NCI-H1105 treated with DMSO at 0.1 percent for 48 hours (cell line): ENCODE data around the gene AXDND1.
"Not testable (repeated sequence)": the region's sequence is repeated elsewhere in the genome, so short reads cannot be mapped to it uniquely, and the experiment has no call there.

Experiments
- DNase-seq: peaks from one replicate; lab custom pipeline; 2025; lab: John Stamatoyannopoulos, UW

AXDND1 gene

DNA sequence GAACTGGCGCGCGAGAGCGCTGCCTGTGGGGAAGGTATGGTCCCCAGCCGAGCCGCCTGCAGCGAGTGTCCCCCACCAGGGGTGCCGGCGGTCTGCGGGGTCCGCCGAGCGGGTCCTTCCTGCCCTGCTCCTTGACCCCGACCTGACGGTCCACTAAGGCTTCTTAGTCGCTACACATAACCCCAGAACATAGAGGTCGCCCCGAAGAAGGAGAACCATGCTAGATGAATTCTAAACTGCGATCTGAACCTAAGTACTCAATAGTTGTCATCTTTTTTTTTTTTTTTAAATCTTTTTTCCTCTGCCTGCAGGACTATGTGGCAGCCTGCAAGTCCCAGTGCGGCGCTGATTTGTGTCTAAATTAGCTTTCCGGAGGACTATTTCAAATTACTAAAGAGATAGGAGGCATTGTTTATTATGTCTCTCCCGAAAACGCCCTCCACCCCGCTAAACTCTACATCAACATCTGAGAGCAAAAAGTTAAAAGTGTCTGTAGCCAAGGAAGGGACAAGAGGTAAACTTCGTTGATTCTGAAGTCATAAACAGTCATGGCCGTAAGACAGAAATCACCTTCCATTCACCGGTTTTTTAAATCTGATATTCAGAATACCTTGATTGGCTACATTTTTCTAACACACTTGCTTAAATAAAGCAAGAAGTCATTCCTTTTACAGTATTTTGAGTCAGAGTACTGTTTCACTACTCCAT, 476 bp downstream of the AXDND1 start:
- DNase-seq, result peak; percentile 43

DNA sequence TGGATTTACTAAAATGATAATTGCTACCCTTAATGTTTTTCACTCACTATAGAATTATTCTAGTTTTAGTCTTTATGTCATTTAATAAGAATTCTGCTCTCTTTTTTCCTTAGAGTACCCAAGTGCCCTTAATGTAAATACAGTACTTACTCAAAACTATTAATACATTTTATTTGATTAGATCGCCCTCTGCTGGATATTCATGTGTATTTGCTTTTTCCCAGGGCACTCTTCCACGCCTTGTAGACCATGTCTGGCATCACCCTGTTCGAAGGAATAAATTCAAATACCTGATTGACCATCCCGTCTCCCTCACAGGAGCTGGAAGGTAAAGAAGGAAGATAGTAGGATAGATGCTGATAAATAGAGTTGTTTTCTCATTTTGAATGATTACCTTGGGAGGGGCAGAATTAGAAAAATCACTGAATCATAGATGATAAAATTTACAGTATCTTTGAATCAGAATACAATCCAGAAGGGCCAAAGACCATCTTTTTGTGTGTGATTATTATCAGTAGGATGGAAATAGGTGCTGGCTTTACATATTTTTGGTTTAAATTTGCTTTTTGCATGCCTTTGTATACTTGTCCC, 4.1 kb downstream of the AXDND1 start:
- peak; percentile 67 for DNase-seq

DNA sequence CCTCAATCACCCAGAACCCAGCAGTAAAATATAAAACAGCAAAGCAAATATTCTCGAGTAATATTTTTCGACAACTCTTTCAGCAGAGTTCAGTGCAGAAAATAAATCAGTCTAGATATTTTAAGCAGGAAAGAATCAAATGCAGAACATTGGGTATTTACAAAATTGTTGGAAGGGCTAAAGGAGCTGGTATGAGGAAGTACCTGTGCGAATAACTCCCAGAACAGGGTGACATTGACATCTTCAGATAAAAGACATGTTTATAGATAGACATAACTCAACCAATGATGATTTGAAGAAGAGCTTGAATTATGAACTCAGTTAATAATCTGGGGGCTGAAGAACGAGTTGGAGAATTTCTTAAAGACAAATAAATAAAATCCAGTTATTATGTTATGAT, 6.4 kb downstream of the AXDND1 start:
- DNase-seq, result no peak

DNA sequence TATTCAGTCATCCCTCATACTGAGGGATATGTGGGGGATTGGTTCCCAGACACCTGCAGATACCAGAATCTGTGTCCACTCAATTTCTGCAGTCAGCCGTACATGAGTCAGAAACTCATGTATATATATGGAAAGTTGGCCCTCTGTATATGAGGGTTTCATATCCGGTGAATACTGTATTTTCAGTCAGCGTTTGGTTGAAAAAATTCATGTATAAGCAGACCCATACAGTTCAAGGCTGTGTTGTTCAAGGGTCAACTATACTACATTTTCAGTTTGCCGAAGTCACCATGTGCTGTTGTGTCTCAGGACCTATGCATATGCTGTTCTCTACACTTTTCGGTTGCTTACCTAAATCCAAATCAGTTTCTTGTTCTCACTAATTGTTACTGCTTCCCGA, 10.5 kb downstream of the AXDND1 start:
- no peak for DNase-seq

DNA sequence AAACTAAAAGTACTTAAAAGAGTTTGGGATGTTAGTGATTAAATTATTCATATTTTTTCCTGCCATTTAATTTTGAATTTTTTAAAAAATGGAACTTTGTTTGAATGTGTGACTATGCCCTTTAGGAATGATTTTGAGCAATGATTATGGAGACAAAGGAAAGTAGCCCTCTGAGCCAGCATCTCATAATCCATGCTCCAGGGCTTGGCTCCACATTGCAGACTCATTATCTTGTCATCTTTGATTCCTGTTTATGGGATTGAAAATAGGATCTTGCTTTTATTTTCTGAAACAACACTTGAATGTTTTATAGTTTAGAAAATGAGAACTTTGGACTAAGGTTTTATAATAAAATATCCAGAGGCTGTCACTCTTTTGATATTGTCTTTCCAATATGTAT, 14.5 kb downstream of the AXDND1 start:
- DNase-seq, result no peak

DNA sequence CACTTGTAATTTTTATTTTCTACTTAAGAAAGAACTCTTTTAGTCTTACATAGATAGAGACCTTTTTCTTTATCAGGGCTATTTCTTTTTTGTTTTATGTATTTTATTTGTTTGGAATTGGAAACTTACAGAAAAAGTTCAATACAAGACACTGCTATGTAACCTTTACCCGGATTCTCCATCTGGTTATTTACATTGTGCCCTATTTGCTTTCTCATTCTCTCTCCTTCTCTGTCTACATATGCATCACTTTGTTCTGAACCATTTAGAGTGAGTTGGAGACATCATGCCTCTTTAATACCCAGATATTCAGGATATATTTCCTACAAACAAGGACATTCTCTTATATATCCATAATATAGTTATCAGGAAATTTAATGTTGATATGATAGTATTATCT, 18.3 kb downstream of the AXDND1 start:
- no peak for DNase-seq

DNA sequence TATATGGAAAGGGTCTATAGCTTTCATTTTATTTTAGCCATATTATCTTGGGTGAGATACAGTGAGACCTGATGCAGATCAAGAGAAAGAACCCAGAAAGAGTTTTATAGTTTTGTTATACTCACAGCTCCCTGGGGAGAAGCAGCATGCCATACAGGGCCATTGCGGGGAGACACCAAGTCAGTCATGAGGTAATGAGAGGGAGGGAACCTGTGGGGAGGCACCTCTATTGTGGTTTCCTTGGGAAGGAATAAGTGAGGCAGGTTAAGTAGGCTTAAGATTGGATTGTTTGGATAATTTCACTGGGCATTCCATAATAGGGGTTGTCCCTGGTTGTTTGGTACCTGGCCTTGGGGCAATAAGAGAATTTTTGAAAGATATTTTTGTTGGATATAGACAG, 19.7 kb downstream of the AXDND1 start:
- no peak for DNase-seq

DNA sequence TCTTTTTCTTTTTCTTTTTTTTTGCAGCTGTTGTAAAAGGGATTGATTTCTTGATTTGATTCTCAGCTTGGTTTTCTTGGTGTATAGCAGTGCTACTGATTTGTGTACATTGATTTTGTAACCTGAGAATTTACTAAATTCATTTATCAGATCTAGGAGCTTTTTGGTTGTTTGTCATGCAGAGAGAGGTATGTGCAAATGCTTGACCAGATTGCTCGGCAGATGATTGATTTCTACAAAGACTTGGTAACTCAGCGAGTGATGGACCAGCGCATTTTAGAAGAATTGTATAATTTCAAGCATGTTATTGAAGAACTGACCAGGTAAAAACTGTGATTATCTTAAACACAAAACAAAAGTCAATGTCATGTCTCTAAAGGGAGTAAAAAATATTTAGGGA, 27.9 kb downstream of the AXDND1 start:
- DNase-seq, result no peak

DNA sequence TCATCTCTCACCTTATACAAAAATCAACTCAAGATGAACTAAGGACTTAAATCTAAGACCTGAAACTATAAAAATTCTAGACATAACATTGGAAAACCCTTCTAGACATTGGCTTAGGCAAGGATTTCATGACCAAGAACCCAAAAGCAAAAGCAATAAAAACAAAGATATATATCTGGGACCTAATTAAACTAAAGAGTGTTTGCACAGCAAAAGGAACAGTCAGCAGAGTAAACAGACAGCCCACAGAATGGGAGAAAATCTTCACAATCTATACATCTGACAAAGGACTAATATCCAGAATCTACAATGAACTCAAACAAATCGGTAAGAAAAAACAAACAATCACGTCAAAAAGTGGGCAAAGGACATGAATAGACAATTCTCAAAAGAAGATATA, 33.6 kb downstream of the AXDND1 start:
- not testable (repeated sequence) for DNase-seq

DNA sequence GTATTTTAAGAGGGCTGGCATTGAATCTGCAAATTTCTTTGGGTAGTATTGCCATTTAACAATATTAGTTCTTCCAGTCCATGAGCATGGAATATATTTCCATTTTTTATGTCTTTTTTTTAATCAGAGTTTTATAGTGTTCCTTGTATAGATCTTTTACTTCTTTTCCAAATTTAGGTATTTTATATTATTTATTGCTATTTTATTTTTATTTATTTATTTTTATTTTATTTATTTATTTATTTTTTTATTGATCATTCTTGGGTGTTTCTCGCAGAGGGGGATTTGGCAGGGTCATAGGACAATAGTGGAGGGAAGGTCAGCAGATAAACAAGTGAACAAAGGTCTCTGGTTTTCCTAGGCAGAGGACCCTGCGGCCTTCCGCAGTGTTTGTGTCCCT, 52.0 kb downstream of the AXDND1 start:
- not testable (repeated sequence) for DNase-seq

DNA sequence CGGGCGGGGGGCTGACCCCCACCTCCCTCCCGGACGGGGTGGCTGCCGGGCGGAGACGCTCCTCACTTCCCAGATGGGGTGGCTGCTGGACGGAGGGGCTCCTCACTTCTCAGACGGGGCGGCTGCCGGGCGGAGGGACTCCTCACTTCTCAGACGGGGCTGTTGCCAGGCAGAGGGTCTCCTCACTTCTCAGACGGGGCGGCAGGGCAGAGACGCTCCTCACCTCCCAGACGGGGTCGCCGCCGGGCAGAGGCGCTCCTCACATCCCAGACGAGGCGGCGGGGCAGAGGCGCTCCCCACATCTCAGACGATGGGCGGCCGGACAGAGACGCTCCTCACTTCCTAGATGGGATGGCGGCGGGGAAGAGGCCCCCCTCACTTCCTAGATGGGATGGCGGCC, 52.9 kb downstream of the AXDND1 start:
- not testable (repeated sequence) for DNase-seq

DNA sequence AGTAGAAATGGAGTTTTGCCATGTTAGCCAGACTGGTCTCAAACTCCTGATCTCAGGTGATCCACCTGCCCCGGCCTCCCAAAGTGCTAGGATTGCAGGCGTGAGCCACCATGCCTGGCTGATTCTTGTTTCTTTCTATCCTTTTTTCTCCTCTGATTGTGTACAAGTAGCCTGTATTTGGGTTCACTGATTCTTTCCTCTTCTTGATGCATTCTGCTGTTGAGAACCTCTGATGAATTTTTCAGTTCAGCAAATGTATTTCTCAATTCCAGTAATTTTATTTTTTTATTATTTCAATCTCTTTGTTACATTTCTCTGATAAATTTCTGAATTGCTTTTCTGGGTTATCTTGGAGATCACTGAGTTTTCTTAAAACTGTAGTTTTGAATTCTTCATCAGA, 58.8 kb downstream of the AXDND1 start:
- DNase-seq, result no peak

DNA sequence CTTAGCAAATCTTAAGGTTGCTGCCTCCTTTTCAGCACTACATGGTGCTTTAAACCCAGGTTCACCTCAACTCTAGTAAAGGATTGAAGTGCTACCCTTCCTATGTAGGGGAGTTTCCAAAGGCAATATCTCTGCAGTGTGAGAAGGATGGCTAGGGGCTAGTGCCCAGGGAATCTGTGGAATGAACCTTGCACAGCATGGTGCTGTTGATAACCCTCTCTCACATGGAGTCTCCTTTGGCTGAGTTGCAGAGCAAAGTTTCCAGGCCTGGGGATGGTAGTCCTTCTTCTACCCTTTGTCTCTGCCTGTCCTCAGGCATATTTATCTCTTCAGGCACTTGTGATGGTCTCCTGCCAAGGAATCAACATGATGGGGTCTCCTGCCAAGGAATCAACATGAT, 59.4 kb downstream of the AXDND1 start:
- DNase-seq, result no peak

DNA sequence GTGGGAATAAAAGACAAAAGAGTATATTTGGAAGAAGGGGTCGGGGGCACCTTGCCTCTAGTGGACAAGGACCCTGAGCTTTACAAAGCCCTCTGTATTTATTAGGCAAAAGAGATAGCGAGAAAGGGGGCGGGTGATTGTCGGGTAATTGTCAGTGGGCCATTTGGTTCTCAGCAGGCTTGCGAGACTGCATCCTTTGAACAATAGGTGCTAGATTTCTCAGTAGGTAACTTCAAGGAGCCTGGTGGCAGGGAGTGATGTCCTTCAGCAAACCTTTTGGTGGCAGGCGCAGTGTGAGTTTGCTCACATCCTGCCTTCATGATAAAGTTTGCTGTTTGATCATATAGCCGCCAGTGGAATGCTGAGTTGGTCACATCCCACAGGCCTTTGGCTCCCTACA, 71.4 kb downstream of the AXDND1 start:
- DNase-seq, result no peak

DNA sequence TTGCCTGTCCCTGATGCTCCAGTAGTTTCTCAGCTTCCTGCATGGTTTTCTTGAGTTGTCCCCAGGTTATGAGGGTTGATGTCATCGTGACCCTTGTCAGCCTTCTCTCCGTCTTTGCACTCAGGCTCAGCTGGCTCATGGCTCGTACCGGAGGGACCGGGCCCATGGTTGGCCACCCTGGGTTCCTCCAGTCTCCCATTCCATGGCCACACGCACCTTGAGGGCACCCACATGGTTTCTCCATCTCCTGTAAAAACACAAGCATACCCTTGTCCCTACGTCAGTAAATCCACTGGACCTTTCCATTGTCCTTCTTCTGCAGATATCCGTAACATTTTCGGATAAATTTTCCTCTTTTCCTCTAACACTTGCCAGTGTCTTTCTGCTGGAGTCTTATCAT, 73.9 kb downstream of the AXDND1 start:
- not testable (repeated sequence) for DNase-seq

DNA sequence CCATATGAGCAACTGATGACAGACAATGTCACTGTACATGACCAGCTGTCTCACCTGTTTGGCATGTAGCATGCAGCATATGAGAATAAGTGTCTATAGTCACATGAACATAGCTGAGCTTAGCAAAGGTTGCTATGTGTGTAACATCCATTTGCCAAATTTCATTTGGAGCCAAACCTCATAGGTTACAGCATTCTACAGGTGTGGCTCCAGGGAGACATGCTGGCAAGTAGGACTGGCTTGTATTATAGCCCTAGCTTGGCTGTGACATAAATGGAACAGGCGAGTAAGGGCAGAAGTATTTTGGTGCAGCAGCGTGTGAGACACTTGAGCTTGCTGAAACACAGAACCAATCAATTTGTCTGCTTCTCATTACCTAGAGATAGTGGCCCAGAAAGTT, 74.5 kb downstream of the AXDND1 start:
- not testable (repeated sequence) for DNase-seq

DNA sequence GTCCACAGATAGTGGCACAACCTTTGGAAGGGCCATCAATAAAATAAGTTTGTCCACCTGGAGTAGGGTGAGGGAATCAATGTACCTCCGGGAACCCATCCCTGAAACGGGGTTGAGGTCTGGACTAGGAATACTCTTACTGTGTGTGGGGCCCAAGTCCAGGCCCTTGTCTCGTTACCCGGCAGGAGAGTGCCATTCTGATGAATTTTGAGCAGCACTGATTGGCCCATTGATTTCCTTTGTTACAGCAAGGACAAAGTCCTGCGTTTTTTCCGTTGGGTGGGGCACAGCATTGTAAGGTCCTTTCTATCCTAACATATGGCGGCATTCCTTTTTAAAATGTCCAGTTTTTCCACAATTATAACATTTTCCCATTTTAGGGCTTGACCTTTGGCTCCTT, 75.2 kb downstream of the AXDND1 start:
- DNase-seq, result no peak

DNA sequence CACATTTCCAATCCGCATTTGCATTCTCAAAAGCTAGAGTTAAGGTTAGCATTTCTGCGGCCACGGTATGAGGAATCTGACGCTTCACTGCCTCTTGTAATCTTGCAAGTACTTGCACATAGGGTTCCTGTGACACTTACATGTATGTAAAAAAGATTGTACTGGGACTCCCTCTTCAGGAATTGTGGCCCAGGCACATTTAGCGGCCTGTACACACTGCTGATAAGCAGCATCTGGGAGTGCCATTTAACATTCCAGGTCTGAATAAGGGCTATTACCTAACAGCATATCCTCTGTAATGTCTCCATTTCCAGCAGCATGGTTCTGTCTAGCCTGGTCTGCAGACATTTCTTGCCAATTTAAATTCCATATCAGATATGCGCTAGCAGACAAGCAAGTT, 75.7 kb downstream of the AXDND1 start:
- DNase-seq, result no peak

DNA sequence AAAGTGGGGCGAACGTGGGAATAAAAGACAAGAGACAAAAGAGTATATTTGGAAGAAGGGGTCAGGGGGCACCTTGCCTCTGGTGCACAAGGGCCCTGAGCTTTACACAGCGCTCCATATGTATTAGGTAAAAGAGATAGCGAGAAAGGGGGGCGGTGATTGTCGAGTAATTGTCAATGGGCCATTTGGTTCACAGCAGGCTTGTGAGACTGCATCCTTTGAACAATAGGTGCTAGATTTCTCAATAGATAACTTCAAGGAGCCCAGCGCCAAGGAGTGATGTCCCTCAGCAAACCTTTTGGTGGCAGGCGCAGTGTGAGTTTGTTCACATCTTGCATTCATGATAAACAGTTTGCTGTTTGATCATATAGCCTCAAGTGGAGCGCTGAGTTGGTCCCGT, 77.1 kb downstream of the AXDND1 start:
- not testable (repeated sequence) for DNase-seq

DNA sequence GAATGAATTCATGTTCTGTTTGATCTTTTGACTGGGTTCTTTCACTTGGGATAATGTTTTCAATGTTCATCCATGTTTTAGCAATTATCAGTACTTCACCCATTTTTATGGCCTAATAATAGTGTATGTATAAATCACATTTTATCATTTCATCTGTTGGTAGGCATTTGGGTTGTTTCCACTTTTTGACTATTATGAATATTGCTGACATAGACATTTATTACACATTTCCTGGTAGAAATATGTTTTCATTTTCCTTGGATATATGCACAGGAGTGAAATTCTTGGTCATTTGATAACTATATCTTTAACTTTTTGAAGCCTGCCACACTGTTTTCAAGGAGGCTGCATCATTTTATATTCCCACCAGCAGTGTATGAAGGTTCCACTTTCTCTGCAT, 79.8 kb downstream of the AXDND1 start:
- no peak for DNase-seq

DNA sequence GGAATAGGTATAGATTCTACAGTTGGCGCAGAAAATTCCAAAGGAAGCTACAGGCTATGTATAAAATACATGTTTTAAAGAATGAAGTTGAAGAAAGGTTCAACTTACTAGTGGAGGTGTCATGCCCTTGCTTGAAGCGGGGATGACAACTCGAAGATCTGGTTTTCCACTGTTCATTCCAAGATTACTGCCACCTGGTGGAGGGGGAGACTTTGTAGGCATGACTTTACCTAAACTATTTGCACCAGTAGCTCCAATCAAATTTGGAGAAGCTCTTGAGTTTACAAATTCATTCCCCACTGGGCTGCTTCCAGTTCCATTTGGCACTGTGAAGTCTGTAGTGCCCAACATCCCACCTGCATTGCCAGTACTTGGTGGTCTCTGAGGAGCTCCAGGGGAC, 81.7 kb downstream of the AXDND1 start:
- DNase-seq, result no peak

DNA sequence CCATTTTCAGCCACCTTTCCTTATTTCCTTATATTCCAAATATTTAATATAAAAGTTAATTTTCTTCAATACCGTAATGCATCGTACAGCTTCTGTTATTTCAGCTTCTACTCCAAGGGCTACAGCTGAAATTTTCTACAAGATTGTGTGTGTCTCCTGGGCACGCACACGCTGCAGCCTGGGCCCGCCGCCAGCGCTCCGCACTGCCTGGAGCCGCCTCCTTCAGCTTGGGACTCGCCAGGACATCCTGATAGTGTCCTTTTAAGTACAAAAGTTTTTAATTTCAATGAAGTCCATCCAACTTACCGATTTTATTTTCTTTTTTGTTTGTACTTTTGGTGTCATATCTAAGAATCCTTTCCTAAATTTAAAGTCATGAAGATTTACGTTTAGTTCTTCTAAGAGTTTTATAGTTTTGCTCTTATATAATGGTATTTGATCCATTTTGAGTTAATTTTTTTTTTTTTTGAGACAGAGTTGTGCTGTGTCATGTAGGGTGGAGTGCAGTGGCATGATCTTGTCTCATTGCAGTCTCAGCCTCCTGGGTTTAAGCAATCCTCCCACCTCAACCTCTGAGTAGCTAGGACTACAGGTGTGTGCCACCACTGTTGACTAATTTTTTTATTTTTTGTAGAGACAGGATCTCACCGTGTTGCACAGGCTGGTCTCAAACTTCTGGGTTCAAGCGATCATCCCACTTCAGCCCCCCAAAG, 82.8 kb downstream of the AXDND1 start:
- peak; percentile 5 for DNase-seq

DNA sequence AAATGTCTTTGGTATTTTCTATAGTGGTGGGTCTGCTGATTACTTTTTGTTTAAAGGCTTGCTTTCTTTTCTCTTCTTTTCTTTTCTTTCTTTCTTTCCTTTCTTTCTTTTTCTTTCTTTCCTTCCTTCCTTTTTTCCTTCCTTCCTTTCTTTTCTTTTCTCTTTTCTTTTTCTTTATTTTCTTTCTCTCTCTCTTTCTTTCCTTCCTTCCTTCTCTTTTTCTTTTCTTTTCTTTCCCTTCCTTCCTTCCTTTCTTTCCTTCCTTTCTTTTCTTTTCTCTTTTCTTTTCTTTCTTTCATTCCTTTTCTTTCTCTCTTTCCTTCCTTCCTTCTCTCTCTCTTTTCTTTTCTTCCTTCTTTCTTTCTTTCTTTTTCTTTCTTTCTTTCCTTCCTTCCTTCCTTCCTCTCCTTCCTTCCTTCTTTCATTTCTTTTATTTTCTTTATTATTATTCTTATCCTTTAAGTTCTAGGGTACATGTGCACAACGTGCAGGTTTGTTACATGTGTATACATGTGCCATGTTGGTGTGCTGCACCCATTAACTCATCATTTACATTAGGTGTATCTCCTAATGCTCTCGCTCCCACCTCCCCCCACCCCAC, 93.9 kb downstream of the AXDND1 start:
- DNase-seq, result not testable (repeated sequence)
